ENCODE results near the gene TPP1.

The TPP1 gene

DNA sequence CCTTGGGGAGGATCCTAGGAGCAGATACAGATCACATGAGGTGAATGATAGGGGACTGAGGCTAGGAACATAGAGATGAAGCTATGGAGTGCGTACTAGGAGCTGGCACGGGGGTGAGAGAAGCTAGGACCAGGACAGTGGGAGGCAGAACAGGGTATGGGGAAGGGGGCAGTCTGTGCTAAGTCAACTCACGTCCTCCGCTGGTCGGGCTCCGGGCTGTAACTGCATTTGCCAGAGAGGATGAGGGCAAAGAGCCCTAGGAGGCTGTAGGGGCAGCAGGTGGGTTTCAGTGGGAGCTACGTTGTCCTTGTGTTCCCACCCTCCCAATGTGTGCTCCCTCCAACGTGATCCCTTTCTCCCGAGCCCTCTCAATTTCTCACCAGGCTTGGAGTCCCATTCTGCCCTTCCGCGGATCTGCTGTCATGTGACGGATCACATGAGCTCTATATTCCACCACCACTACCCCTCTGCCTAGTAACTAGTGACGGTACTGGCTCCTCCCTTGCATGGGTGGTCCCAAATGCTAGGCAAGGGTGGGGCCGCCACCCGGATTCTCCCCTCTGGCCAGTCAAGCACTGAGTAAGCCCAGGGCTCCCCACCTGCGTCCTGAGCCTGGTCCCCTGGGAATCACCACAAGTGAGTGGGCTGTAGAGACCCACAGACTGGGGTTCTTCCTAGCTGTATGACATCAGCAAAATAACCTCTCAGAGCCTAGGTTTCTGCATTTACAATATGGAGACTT is at the start of gene TPP1:
TSS of gene TPP1 (minus strand) at position 419 of the 742 bp plus-strand sequence. CDS start at position 397, 22 bp downstream.
- Histone ChIP-seq H3K36me3 (ENCODE audit: control insufficient read depth, insufficient read depth, low read length) (peaks cover 13% of the 10 kb centered on the region), H3K27ac (ENCODE audit: low read depth, low read length) (peak within 1 kb of the TSS; percentile 93), H3K9ac (ENCODE audit: low read length) (peak within 1 kb of the TSS; percentile 63), H3K27me3 (ENCODE audit: control insufficient read depth, insufficient read depth, low read length) (no peaks in the 10 kb centered on the region), H3K4me3 (ENCODE audit: low read length) (peak within 1 kb of the TSS; percentile 85), H3K4me1 (ENCODE audit: control insufficient read depth, insufficient read depth, low read length) (peaks cover 10% of the 10 kb centered on the region)

DNA sequence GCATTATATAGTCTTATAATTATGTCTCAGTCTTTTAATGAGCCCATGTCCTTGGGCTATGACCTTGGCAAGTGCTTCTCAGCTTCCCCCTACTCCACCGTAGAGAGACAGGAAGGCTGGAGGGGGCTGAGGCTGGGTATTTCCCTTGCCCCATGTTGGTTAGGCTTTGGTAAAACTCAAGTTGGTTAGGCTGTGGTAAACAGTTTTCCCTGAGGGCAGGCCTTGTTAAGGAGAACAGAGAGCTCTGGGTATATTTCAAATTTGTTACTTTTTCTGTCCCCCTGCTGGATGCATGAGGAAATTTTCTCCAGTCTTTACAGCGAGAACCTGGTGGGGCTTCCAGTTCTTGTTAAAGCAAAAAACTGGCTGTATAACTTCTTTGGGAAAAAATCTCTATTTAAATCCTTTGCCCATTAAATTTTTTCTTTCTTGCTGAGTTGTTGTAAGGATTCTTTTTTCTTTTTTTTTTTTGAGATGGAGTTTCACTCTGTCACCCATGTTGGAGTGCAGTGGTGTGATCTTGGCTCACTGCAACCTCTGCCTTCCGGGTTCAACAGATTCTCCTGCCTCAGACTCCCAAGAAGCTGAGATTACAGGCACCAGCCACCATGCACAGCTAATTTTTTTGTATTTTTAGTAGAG is 48.6 kb upstream of the TPP1 start:
- Histone ChIP-seq H3K9ac (ENCODE audit: low read length) (no peak overlapping the region), H3K27me3 (ENCODE audit: control insufficient read depth, insufficient read depth, low read length) (no peaks in the 10 kb centered on the region), H3K4me1 (ENCODE audit: control insufficient read depth, insufficient read depth, low read length) (peaks cover 8% of the 10 kb centered on the region), H3K4me3 (ENCODE audit: low read length) (no peak overlapping the region), H3K27ac (ENCODE audit: low read depth, low read length) (no peak overlapping the region), H3K36me3 (ENCODE audit: control insufficient read depth, insufficient read depth, low read length) (no peaks in the 10 kb centered on the region)

DNA sequence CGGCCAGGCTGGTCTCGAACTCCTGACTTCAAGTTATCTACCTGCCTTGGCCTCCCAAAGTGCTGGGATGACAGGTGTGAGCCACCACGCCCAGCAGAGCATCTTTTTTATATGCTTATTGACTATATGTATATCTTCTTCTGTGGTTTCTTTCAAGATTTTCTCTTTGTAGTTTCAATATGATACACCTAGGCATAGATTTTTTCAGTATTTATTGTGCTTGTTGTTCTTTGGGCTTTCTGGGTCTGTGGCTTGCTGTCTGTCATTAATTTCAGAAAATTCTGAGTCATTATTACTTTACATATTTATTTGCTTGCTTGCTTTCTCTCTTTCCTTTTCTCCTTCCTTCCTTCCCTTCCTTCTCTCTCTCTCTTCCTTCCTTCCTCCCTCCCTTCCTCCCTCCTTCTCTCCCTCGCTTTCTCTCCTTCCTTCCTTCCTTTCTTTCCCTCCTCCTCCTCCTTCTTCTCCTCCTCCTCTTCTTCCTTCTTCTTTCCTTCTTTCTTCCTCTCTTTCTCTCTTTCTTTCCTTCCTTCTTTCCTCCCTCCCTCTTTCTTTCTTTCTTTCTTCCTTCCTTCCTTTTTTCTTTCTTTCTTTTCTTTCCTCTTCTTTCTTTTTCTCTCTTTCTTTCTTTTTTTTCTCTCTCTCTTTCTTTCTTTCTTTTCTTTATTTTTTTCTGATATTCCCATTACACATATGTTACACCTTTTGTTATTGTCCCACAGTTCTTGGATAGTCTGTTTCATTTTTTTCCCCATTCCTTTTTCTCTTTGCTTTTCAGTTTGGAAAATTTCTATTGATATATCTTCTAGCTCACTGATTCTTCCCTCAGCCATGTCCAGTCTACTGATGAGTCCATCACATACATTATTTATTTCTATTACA is 47.3 kb upstream of the TPP1 start:
- no peak overlapping the region for H3K27ac ChIP-seq (ENCODE audit: low read depth, low read length)
- H3K4me1 ChIP-seq (ENCODE audit: control insufficient read depth, insufficient read depth, low read length): peaks cover 8% of the 10 kb centered on the region
- H3K27me3 ChIP-seq (ENCODE audit: control insufficient read depth, insufficient read depth, low read length): no peaks in the 10 kb centered on the region
- H3K9ac ChIP-seq (ENCODE audit: low read length): no peak overlapping the region
- no peaks in the 10 kb centered on the region for H3K36me3 ChIP-seq (ENCODE audit: control insufficient read depth, insufficient read depth, low read length)
- H3K4me3 ChIP-seq (ENCODE audit: low read length): no peak overlapping the region

DNA sequence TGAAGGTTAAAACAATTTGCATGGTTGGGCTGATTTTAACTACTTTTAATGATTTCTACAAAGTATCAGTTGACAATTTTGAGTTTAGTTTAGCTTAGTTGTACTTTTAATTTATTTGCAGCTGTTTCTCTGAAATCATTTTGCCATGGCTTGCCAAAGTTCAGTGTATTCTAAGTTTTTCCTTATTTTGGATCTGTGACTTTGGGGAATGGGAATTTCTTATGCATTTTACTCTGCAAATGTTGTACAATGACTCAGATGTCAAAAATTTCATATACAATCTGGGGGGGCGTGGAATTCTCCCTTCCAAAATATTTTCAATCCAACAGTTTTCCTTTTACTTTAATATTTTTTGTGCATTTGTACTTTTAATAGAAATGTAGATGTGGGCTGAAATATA is 45.3 kb upstream of the TPP1 start:
- Histone ChIP-seq H3K27ac (ENCODE audit: low read depth, low read length) (peak overlapping the region; percentile 27), H3K4me3 (ENCODE audit: low read length) (no peak overlapping the region), H3K27me3 (ENCODE audit: control insufficient read depth, insufficient read depth, low read length) (no peaks in the 10 kb centered on the region), H3K9ac (ENCODE audit: low read length) (no peak overlapping the region), H3K36me3 (ENCODE audit: control insufficient read depth, insufficient read depth, low read length) (no peaks in the 10 kb centered on the region), H3K4me1 (ENCODE audit: control insufficient read depth, insufficient read depth, low read length) (peaks cover 8% of the 10 kb centered on the region)

DNA sequence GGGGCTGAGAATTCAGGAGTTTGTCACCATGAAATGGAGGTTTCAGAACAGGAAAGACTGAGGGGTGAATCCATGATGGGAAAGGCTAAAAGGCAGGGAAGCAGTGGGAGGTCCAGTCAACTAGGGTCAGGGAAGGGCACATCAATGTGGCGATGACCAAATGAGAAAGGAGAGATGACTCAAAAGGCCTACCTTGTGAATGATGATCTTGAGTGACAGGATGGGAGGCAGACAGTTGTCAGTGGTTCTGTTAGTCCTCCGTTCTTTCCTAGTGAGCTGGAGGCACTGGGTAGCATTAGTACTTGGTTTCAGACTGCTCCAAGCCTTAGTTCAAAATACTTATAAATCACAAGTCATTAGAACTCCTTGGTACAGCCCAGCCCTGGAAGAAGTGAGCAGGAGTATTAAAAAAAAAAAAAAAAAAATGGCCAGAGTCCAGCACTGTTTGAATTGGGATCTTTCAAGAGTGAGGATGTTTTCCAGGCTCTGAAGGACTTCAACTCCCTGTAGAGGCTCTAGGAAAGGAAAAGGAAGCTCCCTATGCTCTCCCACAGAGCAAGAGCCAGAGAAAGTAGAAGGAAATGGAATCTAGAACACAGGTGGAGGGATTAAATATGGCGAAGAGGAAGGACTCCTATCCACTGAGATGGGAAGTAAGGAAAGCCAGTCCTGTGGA is 44.7 kb upstream of the TPP1 start:
- Histone ChIP-seq H3K27ac (ENCODE audit: low read depth, low read length) (peak overlapping the region; percentile 76), H3K9ac (ENCODE audit: low read length) (no peak overlapping the region), H3K27me3 (ENCODE audit: control insufficient read depth, insufficient read depth, low read length) (no peaks in the 10 kb centered on the region), H3K4me3 (ENCODE audit: low read length) (peak overlapping the region; percentile 14), H3K36me3 (ENCODE audit: control insufficient read depth, insufficient read depth, low read length) (no peaks in the 10 kb centered on the region), H3K4me1 (ENCODE audit: control insufficient read depth, insufficient read depth, low read length) (peaks cover 8% of the 10 kb centered on the region)

DNA sequence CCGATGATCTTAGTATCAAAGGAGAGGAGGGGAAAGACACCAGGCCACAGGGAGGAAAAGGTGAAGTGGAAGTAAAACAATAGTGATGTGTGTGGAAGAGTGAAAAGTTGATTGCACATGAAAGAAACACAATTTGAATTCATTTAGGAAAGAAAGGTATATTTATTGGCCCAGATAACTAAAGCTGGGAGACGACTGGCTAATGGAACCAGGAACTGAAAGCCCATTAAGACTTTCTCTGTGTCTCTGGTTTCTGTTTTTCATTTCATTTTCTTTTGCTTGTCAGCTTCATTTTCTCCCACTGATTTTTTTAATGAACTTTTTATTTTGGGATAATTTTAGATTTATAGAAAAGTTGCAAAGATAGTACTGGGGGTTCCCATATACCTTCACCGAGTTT is 41.5 kb upstream of the TPP1 start:
- Histone ChIP-seq H3K27ac (ENCODE audit: low read depth, low read length) (no peak overlapping the region), H3K27me3 (ENCODE audit: control insufficient read depth, insufficient read depth, low read length) (peaks cover 4% of the 10 kb centered on the region), H3K4me1 (ENCODE audit: control insufficient read depth, insufficient read depth, low read length) (peaks cover 8% of the 10 kb centered on the region), H3K4me3 (ENCODE audit: low read length) (no peak overlapping the region), H3K9ac (ENCODE audit: low read length) (no peak overlapping the region), H3K36me3 (ENCODE audit: control insufficient read depth, insufficient read depth, low read length) (no peaks in the 10 kb centered on the region)

DNA sequence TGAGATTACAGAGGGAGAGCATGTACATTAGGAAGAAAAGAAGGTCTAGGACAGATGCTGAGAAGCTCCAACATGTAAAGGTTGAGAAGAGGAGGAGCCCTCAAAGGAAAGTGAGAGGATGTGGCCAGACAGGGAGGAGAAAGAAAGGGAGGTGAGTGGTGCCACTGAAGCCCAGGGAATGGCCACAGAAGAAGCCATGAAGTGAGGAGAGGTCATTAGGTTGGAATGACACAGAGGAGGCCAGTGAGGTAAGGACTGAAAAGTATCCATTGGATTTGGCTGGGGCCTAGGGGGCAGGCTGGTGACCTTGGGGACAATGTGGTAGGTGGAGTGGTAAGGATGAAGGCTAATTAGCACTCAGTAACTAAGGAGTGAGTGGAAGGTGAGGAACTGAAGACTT is 39.4 kb upstream of the TPP1 start:
- Histone ChIP-seq H3K9ac (ENCODE audit: low read length) (no peak overlapping the region), H3K36me3 (ENCODE audit: control insufficient read depth, insufficient read depth, low read length) (no peaks in the 10 kb centered on the region)

DNA sequence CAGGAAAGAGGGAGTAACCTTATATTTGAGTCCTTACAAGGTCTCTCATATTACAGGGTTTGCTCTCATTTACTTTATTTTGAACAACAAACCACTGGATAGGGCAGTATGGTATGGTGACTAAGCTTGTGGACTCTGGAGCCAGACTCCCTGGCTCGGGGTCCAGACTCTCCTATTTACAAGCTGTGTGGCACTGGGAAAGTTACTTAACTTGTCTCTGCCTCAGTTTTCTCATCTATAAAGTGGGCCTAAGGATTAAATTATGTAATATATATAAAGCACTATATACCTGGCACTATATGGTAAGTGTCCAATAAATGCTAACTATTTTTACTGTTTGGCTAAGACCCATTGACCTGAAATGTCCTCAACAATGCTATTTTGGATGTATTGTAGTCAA is 38.1 kb upstream of the TPP1 start:
- Histone ChIP-seq H3K27ac (ENCODE audit: low read depth, low read length) (no peak overlapping the region), H3K4me1 (ENCODE audit: control insufficient read depth, insufficient read depth, low read length) (peaks cover 9% of the 10 kb centered on the region), H3K9ac (ENCODE audit: low read length) (no peak overlapping the region), H3K27me3 (ENCODE audit: control insufficient read depth, insufficient read depth, low read length) (peaks cover 4% of the 10 kb centered on the region), H3K4me3 (ENCODE audit: low read length) (no peak overlapping the region), H3K36me3 (ENCODE audit: control insufficient read depth, insufficient read depth, low read length) (no peaks in the 10 kb centered on the region)

More for the DNA sequence above, 39.4 kb upstream of the TPP1 start:
- peaks cover 4% of the 10 kb centered on the region for H3K27me3 ChIP-seq (ENCODE audit: control insufficient read depth, insufficient read depth, low read length)
- H3K4me3 ChIP-seq (ENCODE audit: low read length): no peak overlapping the region
- no peak overlapping the region for H3K27ac ChIP-seq (ENCODE audit: low read depth, low read length)
- H3K4me1 ChIP-seq (ENCODE audit: control insufficient read depth, insufficient read depth, low read length): peaks cover 14% of the 10 kb centered on the region

DNA sequence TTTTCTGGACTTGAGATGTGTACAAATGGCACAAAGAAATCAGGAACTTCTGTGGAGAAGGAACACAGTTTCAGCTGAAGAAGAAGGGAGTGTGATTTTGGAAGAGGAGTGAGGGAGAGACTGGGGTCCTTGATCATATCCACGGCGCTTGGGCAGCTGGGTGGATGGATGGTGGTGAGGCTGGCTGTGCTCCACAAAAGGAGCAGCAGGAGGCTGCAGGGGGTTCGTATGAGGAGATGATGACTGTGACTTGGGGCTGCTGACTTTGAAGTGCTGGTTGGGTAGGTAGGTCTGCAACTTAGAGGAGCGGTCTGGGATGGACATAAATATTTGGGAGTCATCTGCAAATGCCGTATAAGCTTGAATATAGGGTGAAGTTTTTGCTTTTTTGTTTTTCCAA is 37.7 kb upstream of the TPP1 start:
- Histone ChIP-seq H3K27me3 (ENCODE audit: control insufficient read depth, insufficient read depth, low read length) (peaks cover 4% of the 10 kb centered on the region), H3K36me3 (ENCODE audit: control insufficient read depth, insufficient read depth, low read length) (no peaks in the 10 kb centered on the region), H3K4me1 (ENCODE audit: control insufficient read depth, insufficient read depth, low read length) (peaks cover 9% of the 10 kb centered on the region), H3K4me3 (ENCODE audit: low read length) (peak overlapping the region; percentile 73), H3K27ac (ENCODE audit: low read depth, low read length) (no peak overlapping the region), H3K9ac (ENCODE audit: low read length) (no peak overlapping the region)

DNA sequence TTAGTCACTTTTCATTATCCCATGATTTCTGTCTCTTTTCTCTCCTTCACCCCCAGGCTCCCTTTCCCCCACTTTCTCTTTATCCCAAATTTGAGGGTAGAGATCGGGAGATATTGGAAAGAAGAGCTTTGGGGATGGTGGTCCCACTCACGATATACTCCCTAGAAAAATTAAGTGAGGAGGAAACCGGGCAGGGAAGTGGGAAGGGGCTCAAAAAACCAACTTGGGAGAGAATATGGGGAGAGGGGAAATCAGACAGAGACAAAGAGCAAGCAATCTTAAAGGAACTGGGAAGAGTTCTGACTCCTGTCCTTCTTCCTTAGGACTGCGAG is 37.3 kb upstream of the TPP1 start:
- H3K4me1 ChIP-seq (ENCODE audit: control insufficient read depth, insufficient read depth, low read length): peaks cover 9% of the 10 kb centered on the region
- no peak overlapping the region for H3K9ac ChIP-seq (ENCODE audit: low read length)
- peak overlapping the region; percentile 73 for H3K4me3 ChIP-seq (ENCODE audit: low read length)
- no peaks in the 10 kb centered on the region for H3K36me3 ChIP-seq (ENCODE audit: control insufficient read depth, insufficient read depth, low read length)
- peak overlapping the region; percentile 85 for H3K27ac ChIP-seq (ENCODE audit: low read depth, low read length)
- H3K27me3 ChIP-seq (ENCODE audit: control insufficient read depth, insufficient read depth, low read length): peaks cover 4% of the 10 kb centered on the region

DNA sequence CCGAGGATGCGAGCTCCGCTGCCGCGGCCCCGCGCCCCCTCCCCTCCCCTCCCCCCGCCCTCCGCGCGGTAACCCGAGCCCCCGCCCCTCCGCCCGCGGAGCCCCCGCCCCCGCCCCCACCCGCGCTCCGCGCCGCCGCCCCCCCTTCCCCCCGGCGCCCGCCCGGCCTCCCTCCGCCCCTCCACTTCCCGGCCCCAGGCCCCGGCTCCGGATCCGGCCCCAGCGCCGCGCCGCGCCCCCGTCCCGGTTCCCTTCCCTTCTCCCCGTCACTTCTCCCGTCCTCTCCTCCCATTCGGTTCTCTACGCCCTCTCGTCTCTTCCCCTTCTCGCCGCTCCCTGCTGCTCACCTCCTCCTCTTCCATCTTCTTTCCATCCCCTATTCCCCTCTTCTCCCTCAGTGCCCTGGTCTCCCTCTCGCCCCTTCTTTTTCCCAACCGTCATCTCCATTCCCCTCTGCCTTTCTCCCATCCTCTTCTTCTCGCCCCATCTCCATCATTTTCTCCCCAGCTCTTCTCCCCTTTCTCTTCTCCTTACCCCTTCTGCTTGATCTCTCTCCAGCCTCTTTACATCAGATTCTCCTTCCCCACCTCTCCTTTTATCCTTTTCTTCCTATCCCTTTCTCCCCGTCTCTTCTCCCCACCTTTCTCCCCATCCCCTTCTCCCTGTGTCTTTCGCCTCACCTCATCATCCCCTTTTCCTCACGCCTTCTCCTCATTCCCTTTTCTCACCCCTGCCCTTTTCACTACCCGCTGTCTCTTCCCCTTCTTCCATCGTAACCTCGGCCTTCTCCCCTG is 36.8 kb upstream of the TPP1 start, which contains the start of gene DCHS1:
TSS of gene DCHS1 (minus strand) at position 20 of the 794 bp plus-strand sequence. CDS start 14,196 bp downstream, outside the sequence.
- H3K9ac ChIP-seq (ENCODE audit: low read length): peak within 1 kb of the TSS; percentile 80
- peak within 1 kb of the TSS; percentile 85 for H3K27ac ChIP-seq (ENCODE audit: low read depth, low read length)
- peak within 1 kb of the TSS; percentile 73 for H3K4me3 ChIP-seq (ENCODE audit: low read length)
- H3K36me3 ChIP-seq (ENCODE audit: control insufficient read depth, insufficient read depth, low read length): no peaks in the 10 kb centered on the region
- peaks cover 9% of the 10 kb centered on the region for H3K4me1 ChIP-seq (ENCODE audit: control insufficient read depth, insufficient read depth, low read length)
- peaks cover 4% of the 10 kb centered on the region for H3K27me3 ChIP-seq (ENCODE audit: control insufficient read depth, insufficient read depth, low read length)
